ENCODE data around the gene ADAM10. TPM values are rescaled to one million over a fixed set of nuclear protein-coding genes. Genes with fewer than 3 reads are reported as not detected.
A peak's percentile ranks its signal among the peaks of the same experiment; 100 is the strongest.
"Not testable (repeated sequence)": the region's sequence is repeated elsewhere in the genome, so short reads cannot be mapped to it uniquely, and the experiment has no call there.

Gene ADAM10
- total RNA-seq, 2 donors from 2014 or later, result 78.8 to 92.8 TPM

- peaks cover 24 to 61% of the 10 kb centered on the region in 2 donors for H3K36me3 Mint-ChIP-seq
- no peak overlapping the region for H3K27ac Mint-ChIP-seq
- peaks cover 7 to 8% of the 10 kb centered on the region in 2 donors for H3K9me3 Mint-ChIP-seq
Observed at GRCh38 chr15:58622877-58623276, 126.6 kb downstream of the ADAM10 start.

GRCh38 chr15:58620268-58620667 is 129.2 kb downstream of the ADAM10 start:
- peaks cover 13 to 15% of the 10 kb centered on the region in 2 donors for H3K9me3 Mint-ChIP-seq
- peaks cover 36 to 61% of the 10 kb centered on the region in 2 donors for H3K36me3 Mint-ChIP-seq
- not testable (repeated sequence) for DNase-seq (ENCODE audit: low spot score in 2 of 2); ATAC-seq; H3K27ac Mint-ChIP-seq

More at GRCh38 chr15:58622877-58623276, 126.6 kb downstream of the ADAM10 start:
- no peak for DNase-seq (ENCODE audit: low spot score in 2 of 2)
- ATAC-seq, result no peak

DNA sequence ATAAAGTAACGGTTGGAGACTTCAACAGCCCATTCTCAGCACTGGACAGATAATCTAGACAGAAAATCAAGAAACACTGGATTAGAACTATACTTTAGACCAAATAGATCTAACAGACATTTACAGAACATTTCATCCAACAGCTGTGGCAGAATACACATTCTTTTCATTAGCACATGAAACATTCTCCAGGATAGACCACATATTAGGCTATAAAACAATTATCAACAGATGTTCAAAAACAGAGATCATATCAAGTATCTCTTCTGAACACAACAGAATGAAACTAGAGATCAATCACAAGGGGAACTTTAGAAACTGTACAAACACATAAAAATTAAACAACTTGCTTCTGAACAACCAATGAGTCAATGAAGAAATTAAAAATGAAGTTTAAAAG is 133.3 kb downstream of the ADAM10 start:
- H3K36me3 Mint-ChIP-seq, result peaks cover 58 to 68% of the 10 kb centered on the region in 2 donors
- ATAC-seq (no peak), DNase-seq (ENCODE audit: low spot score in 2 of 2) (no peak)
- H3K27ac Mint-ChIP-seq, result no peak overlapping the region
- H3K9me3 Mint-ChIP-seq, result peaks cover 21 to 24% of the 10 kb centered on the region in 2 donors

DNA sequence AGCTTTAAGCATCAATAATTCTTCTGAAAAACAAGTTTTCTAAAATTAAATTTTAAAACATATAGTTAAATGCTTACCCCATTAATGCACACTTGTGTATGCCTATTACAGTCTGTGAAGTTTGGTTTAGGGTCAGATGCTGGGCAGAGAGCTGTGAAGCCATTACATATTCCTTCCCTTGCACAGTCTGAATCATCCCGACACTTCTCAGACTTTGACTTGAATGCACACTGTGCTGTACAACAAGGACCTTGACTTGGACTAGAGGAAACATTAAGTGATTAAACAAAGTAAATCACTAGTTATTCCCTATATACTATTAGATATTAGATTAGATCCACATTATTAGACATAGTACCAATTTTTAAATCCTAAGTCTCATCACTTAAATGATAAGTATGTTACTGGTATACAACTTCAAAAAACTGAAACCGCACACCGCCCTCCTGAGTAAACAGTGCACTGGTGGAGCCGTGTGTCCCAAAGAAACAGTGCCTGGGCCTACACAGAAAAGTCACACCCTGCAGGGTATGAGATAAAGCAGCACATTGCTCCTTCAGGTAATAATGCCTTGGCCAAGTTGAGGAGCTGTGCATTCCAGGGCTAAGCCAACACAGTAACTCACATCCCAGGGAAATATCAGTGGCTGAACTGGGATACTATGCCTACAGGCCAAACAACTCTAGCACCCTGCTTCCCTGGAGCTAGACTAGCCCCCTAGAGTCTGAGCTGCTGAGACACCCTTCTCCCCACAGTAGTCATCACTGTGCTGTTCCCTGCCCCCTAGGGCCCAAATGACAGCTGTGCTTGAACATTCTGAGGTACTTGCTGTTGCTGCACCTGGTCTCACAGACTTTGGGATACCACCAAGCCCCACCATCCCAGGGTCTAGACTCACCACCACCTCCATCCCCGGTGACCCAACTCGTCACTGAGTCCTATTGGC is 137.5 kb downstream of the ADAM10 start:
- Mint-ChIP-seq H3K9me3 (peaks cover 14 to 19% of the 10 kb centered on the region in 2 donors), H3K27ac (no peak overlapping the region), H3K36me3 (peaks cover 46 to 59% of the 10 kb centered on the region in 2 donors)
- no peak for ATAC-seq
- no peak for DNase-seq (ENCODE audit: low spot score in 2 of 2)

- no peak for DNase-seq (ENCODE audit: low spot score in 2 of 2)
- H3K36me3 Mint-ChIP-seq, result peaks cover 18 to 39% of the 10 kb centered on the region in 2 donors
- H3K27ac Mint-ChIP-seq, result no peak overlapping the region
- no peak for ATAC-seq
- peaks cover 0 to 7% of the 10 kb centered on the region in 2 donors for H3K9me3 Mint-ChIP-seq
Observed at GRCh38 chr15:58608711-58609110, 140.8 kb downstream of the ADAM10 start.

DNA sequence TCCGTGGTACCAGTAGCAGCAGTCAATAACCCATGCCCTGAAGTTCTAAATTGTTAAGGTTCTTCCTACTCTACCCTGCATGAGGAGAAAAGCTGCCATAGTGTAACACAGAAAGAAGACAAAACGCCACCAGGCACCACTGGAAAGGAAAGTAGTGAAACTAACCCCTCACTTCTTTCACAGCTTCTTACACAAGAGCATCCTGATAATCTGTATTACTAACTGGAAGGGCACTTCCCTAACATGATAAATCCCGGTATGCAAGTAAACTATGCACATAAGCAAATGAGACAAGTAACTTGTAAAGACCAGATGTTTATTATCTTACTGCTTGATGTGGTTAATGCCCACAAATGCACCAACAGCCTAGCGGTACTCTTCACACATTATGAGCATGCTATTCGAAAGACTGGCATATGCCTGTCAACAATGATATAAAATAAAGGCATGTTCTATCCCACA is 141.3 kb downstream of the ADAM10 start:
- H3K27ac Mint-ChIP-seq, result no peak overlapping the region
- no peak for DNase-seq (ENCODE audit: low spot score in 2 of 2)
- H3K36me3 Mint-ChIP-seq, result peaks cover 14 to 39% of the 10 kb centered on the region in 2 donors
- ATAC-seq, result peak in 1 of 2 donors; percentile 32
- peaks cover 0 to 1% of the 10 kb centered on the region in 2 donors for H3K9me3 Mint-ChIP-seq

- ATAC-seq, result no peak
Observed at GRCh38 chr15:58606577-58607080, 142.9 kb downstream of the ADAM10 start.

GRCh38 chr15:58605931-58606530 is 143.5 kb downstream of the ADAM10 start:
- Mint-ChIP-seq H3K27ac (no peak overlapping the region), H3K9me3 (no peaks in the 10 kb centered on the region), H3K36me3 (peaks cover 9 to 43% of the 10 kb centered on the region in 2 donors)
- DNase-seq (ENCODE audit: low spot score in 2 of 2) (no peak), ATAC-seq (no peak)

More at GRCh38 chr15:58606577-58607080, 142.9 kb downstream of the ADAM10 start:
- DNase-seq (ENCODE audit: low spot score in 2 of 2), result no peak
- peaks cover 9 to 43% of the 10 kb centered on the region in 2 donors for H3K36me3 Mint-ChIP-seq
- H3K9me3 Mint-ChIP-seq, result no peaks in the 10 kb centered on the region
- H3K27ac Mint-ChIP-seq, result no peak overlapping the region

DNA sequence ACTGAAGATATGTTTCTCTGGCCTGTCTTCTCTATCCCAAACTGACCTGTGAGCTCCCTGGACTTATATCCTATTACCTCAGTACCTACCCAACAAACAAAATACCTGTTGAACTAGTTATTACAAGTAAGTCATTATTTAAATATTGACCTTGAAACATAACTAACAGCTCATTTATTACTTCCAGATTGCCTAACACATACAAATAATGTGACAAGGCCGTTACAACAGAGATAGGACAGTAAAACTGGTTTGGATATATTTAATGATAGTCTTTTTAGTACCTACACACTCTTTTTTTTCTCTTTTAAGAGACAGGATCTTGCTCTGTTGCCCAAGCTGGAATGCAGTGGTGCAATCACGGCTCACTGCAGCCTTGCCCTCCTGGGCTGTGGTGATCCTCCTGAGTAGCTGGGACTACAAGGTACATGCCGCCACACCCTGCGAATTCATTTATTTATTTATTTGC is 145.0 kb downstream of the ADAM10 start:
- Mint-ChIP-seq H3K36me3 (peaks cover 9 to 33% of the 10 kb centered on the region in 2 donors), H3K27ac (peak overlapping the region in 1 of 2 donors; percentile 25), H3K9me3 (no peaks in the 10 kb centered on the region)
- ATAC-seq (no peak), DNase-seq (ENCODE audit: low spot score in 2 of 2) (no peak)

- not testable (repeated sequence) for DNase-seq (ENCODE audit: low spot score in 2 of 2); H3K27ac Mint-ChIP-seq; H3K9me3 Mint-ChIP-seq; ATAC-seq
- H3K36me3 Mint-ChIP-seq, result peaks cover 9 to 32% of the 10 kb centered on the region in 2 donors
Observed at GRCh38 chr15:58603927-58604326, 145.6 kb downstream of the ADAM10 start.

GRCh38 chr15:58602823-58603222 is 146.7 kb downstream of the ADAM10 start:
- Mint-ChIP-seq H3K36me3 (peaks cover 3 to 28% of the 10 kb centered on the region in 2 donors), H3K27ac (no peak overlapping the region), H3K9me3 (no peaks in the 10 kb centered on the region)
- no peak for DNase-seq (ENCODE audit: low spot score in 2 of 2)
- no peak for ATAC-seq

DNA sequence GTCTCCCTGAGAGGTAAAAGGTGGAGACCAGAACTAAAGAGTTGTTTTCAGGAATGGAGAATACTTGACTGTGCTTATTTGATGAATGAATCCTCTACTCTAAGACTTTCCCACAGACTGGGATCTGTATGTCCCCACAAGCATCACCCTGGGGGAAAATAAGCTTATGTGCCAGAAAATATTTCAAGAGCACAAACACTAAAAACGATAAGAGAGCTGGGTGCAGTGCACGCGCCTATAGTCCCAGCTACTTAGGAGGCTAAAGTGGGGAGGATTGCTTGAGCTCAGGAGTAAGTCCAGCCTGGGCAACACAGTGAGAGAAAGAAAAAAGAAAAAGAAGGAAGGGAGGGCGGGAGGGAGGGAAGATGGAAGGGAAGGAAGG is 150.7 kb downstream of the ADAM10 start:
- peaks cover 0 to 17% of the 10 kb centered on the region in 2 donors for H3K36me3 Mint-ChIP-seq
- H3K27ac Mint-ChIP-seq, result no peak overlapping the region
- no peaks in the 10 kb centered on the region for H3K9me3 Mint-ChIP-seq
- ATAC-seq (no peak), DNase-seq (ENCODE audit: low spot score in 2 of 2) (no peak)

DNA sequence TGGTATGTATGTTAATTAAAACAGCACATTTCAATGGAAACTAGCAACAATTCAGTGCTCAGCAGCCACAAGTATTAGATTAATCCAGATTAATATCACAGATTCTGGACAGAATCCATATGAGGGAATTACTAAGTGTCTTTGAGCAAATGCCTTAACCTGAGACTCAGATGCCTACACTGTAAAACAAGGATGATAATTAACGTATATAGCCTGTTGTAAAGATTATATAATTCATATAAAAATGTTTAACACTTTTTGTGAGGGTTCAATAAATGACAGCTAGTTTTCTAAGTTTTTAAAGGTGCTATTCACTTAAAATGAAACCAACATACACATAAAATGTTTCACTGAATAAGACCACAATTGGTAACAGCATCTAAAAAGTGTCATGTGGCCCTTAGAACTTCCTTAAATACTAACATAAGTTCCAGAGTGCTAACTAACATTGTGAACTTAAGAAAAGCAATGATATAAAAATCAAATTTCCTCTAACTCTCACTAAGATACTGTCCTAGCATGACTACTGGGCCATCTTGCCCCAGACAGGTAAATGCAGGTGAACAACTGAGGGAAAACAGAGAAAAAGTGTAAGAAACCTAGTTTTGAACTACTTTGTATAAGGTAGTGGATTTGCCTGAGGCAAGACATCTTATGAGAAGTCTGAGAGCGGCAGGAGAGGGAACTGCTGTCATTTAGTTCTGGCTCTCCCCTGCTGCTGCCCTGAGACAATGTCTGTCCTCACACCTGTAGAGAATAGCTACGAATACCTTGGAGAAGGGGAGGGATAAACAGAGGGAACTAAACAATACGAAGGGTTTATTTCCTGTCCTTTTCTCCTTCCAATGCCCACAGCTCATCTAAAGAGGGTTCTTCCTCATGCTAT is 151.3 kb downstream of the ADAM10 start:
- ATAC-seq, result no peak
- no peak for DNase-seq (ENCODE audit: low spot score in 2 of 2)
- Mint-ChIP-seq H3K27ac (peak overlapping the region in 1 of 2 donors; percentile 72), H3K9me3 (no peaks in the 10 kb centered on the region), H3K36me3 (peaks cover 0 to 17% of the 10 kb centered on the region in 2 donors)

DNA sequence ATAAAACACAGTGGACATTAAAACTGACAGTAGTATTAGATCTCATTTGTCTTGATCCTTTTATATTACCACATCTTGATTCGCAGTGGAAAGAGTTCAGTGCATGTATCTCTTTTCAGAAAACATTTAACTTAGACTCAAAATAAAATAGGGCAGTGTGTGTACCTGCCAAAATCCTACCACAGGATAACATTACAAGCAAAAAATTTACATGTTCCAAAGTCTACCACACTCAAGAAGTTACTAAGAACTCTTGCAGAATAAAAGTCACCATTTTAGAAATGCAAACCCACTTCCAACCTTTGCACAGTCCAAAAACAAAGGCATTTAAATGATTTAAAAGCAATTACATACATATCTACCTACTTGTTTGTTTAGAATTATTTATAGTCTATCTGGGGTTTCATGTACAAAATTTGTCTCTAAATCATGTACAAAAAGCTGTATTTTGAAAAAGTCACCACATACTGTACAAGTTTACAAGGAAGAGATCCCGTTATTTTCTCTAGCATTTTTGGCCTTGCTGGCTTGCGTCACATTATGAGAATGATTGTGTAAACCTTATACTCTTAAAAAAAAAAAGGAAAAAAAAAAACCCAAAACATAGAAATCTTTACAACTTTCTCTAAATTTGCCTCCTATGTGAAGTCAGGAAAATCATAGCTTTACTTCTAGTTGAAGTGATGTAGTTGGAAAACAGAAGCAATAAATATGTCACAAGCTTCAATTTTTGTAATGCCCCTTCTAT is 153.8 kb downstream of the ADAM10 start:
- no peak for ATAC-seq

DNA sequence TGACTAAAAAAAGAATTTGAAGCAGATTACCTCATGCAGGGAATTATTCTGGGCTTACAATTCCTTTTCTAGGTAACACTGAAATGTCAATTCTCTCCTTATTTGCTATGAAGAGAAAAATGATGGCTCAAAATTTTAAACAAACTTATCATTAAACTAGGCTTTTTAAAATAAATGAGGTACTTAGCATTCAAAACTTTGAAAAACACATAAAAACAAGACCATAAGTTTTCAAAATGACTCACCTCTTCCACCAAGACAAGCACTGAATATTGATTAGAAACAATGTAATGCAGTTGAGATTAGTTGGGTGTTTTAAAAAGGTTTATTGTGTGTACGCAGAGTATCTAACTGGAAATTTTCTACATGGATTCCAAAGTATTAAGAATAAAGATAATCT is 154.6 kb downstream of the ADAM10 start:
- no peak for ATAC-seq
- H3K9me3 Mint-ChIP-seq, result no peaks in the 10 kb centered on the region
- no peak overlapping the region for H3K27ac Mint-ChIP-seq
- H3K36me3 Mint-ChIP-seq, result peaks cover 0 to 10% of the 10 kb centered on the region in 2 donors
- DNase-seq (ENCODE audit: low spot score in 2 of 2), result no peak

More for the DNA sequence above, 153.8 kb downstream of the ADAM10 start:
- DNase-seq (ENCODE audit: low spot score in 2 of 2), result no peak
- peaks cover 0 to 10% of the 10 kb centered on the region in 2 donors for H3K36me3 Mint-ChIP-seq
- no peaks in the 10 kb centered on the region for H3K9me3 Mint-ChIP-seq
- H3K27ac Mint-ChIP-seq, result peak overlapping the region in 1 of 2 donors; percentile 22

Measured in activated naive CD4-positive, alpha-beta T cell treated with anti-CD3 and anti-CD28 coated beads, Interleukin-2, amount 50 U/mL, for 72 hours (primary cell).